Transverse colon (tissue), 4 donors: ENCODE results near the gene VAPA.

Experiments
- POLR2A ChIP-seq: fragments of 450-650 bp; IDR thresholded peaks from one replicate; pipeline ENCODE4 v1.6.1; 2016; ENCODE audit warnings: antibody characterized with exemption, mild to moderate bottlenecking, moderate library complexity
- POLR2AphosphoS5 ChIP-seq, 3 donors: sonication (generic); formaldehyde crosslinking; IDR thresholded peaks; one replicate each; pipeline ENCODE4 v1.6.1; 2016; ENCODE audit warnings: antibody characterized with exemption in 3 of 3
- TF ChIP-seq, protein P1 (sequence below), 5 experiments: fragments of 200-600 bp in 3 of 5; fragments of 450-650 bp in 2 of 5; sonication (generic) in 3 of 5; IDR thresholded peaks; 1 replicate in 2 of 5; 2 replicates in 3 of 5; pipeline ENCODE4 v1.5.1; 2016 to 2017; ENCODE audit warnings: antibody characterized with exemption in 5 of 5, inconsistent platforms in 3 of 5, mild to moderate bottlenecking in 2 of 5, moderate library complexity in 1 of 5

DNA sequence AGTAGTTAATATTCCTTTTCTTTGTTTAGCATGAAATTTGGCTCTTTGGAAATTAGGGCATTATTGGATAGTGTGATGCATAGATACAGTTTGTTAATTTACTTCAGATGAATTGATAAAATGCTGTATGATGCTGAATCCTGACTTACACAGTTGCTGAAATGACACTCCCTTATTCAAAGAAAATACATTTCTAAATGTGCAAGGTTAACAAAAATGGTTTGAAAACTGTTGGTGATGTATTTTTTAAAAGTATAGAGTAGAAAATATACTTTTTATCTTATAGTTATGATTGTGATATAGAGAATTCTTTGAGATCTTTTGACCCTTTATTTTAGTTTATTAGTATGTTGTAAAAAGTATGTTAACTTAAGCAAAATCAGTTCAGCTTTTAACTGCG is 27.8 kb downstream of the VAPA start:
- TF ChIP-seq, protein P1, sequence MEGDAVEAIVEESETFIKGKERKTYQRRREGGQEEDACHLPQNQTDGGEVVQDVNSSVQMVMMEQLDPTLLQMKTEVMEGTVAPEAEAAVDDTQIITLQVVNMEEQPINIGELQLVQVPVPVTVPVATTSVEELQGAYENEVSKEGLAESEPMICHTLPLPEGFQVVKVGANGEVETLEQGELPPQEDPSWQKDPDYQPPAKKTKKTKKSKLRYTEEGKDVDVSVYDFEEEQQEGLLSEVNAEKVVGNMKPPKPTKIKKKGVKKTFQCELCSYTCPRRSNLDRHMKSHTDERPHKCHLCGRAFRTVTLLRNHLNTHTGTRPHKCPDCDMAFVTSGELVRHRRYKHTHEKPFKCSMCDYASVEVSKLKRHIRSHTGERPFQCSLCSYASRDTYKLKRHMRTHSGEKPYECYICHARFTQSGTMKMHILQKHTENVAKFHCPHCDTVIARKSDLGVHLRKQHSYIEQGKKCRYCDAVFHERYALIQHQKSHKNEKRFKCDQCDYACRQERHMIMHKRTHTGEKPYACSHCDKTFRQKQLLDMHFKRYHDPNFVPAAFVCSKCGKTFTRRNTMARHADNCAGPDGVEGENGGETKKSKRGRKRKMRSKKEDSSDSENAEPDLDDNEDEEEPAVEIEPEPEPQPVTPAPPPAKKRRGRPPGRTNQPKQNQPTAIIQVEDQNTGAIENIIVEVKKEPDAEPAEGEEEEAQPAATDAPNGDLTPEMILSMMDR (IDR thresholded peaks at IDR 0.05): no peak
- TF ChIP-seq POLR2A: no peak
- TF ChIP-seq POLR2AphosphoS5 (IDR thresholded peaks at IDR 0.05): no peak
